ENCODE results near the gene HSD17B8. TPM values are rescaled to one million over a fixed set of nuclear protein-coding genes. Genes with fewer than 3 reads are reported as not detected.

Gene HSD17B8
- total and polyA plus RNA-seq, 2 experiments from 2014 or later: 4.3 to 8.9 TPM

GRCh38 chr6:33166363-33166762 lies 38.1 kb upstream of the HSD17B8 start:
- Mint-ChIP-seq H3K27me3 (ENCODE audit: insufficient read depth, low read depth, poor library complexity) (peaks cover 19% of the 10 kb centered on the region), H3K9me3 (no peaks in the 10 kb centered on the region; the same call in 1 of the 3 replicates), H3K4me3 (no peak overlapping the region), H3K27ac (no peak overlapping the region), H3K36me3 (ENCODE audit: low read depth) (no peaks in the 10 kb centered on the region), H3K4me1 (peaks cover 9% of the 10 kb centered on the region; the same call in 2 of the 3 replicates)
- ATAC-seq (no peak), DNase-seq (ENCODE audit: low spot score) (no peak)
- Histone ChIP-seq H3K27ac (ENCODE audit: low read depth) (no peak overlapping the region), H3K4me2 (no peak overlapping the region), H2AFZ (no peak overlapping the region), H4K20me1 (replicated peaks; ENCODE audit: insufficient read depth) (no peaks in the 10 kb centered on the region), H3K27me3 (ENCODE audit: insufficient read depth) (peaks cover 12% of the 10 kb centered on the region), H3F3A (replicated peaks; ENCODE audit: low read depth) (no peaks in the 10 kb centered on the region), H3K4me3 (no peak overlapping the region), H3K79me2 (replicated peaks; ENCODE audit: insufficient read depth) (no peaks in the 10 kb centered on the region), H3K9me2 (ENCODE audit: insufficient read depth) (no peaks in the 10 kb centered on the region), H3K4me1 (ENCODE audit: insufficient read depth) (peaks cover 5% of the 10 kb centered on the region; the same call in 1 of the 2 replicates), H3K36me3 (ENCODE audit: insufficient read depth) (no peaks in the 10 kb centered on the region)
- TF ChIP-seq NANOG (IDR thresholded peaks at IDR 0.05; ENCODE audit: borderline replicate concordance) (no peak), ZNF331 (CRISPR knock-in tag; IDR thresholded peaks at IDR 0.05; ENCODE audit: low read depth) (no peak), ETS1 (IDR thresholded peaks at IDR 0.05) (no peak), ZNF114 (CRISPR knock-in tag; IDR thresholded peaks at IDR 0.05) (no peak)

- peaks cover 5% of the 10 kb centered on the region; the same call in 1 of the 2 replicates for H3K4me1 ChIP-seq (ENCODE audit: insufficient read depth)
- H3K27ac ChIP-seq (ENCODE audit: low read depth): no peak overlapping the region
- TF ChIP-seq ZNF462 (CRISPR knock-in tag; IDR thresholded peaks at IDR 0.05): no peak
- TF ChIP-seq ETS1 (IDR thresholded peaks at IDR 0.05): no peak
- TF ChIP-seq REST (IDR thresholded peaks at IDR 0.05; ENCODE audit: unreplicated experiment): no peak
- no peak for TF ChIP-seq STAT1 (IDR thresholded peaks at IDR 0.05; ENCODE audit: unreplicated experiment)
- no peaks in the 10 kb centered on the region for H3K79me2 ChIP-seq (replicated peaks; ENCODE audit: insufficient read depth)
- no peaks in the 10 kb centered on the region for H4K20me1 ChIP-seq (replicated peaks; ENCODE audit: insufficient read depth)
- H3K27me3 ChIP-seq (ENCODE audit: insufficient read depth): peaks cover 9% of the 10 kb centered on the region
- Mint-ChIP-seq H3K4me1 (peaks cover 8% of the 10 kb centered on the region; the same call in 2 of the 3 replicates), H3K4me3 (no peak overlapping the region), H3K9me3 (no peaks in the 10 kb centered on the region; the same call in 1 of the 3 replicates), H3K36me3 (ENCODE audit: low read depth) (no peaks in the 10 kb centered on the region), H3K27me3 (ENCODE audit: insufficient read depth, low read depth, poor library complexity) (peaks cover 15% of the 10 kb centered on the region), H3K27ac (no peak overlapping the region)
- ATAC-seq: no peak
- no peak overlapping the region for H3K4me3 ChIP-seq
- H3K36me3 ChIP-seq (ENCODE audit: insufficient read depth): no peaks in the 10 kb centered on the region
- H3K9me2 ChIP-seq (ENCODE audit: insufficient read depth): no peaks in the 10 kb centered on the region
- no peak overlapping the region for H3K4me2 ChIP-seq
- DNase-seq (ENCODE audit: low spot score): no peak
- H2AFZ ChIP-seq: no peak overlapping the region
- no peaks in the 10 kb centered on the region for H3F3A ChIP-seq (replicated peaks; ENCODE audit: low read depth)
Measured at GRCh38 chr6:33166811-33167210, 37.6 kb upstream of the HSD17B8 start.

Measured in GM23338 (cell line).